DLD1 (cell line): ENCODE data around the gene ADCY3.

ENCODE experiments used
- in situ Hi-C: cut with HindIII; loops from 2 replicates; pipeline ENCODE4 v1.10.0; 2017; ENCODE audit warnings: low sequenced_read_pairs

The ADCY3 gene

GRCh38 chr2:24783641-24784040 lies 136.4 kb downstream of the ADCY3 start:
- in situ Hi-C loops = no loop called here

- in situ Hi-C loops = no loop called here
Measured at GRCh38 chr2:24779116-24779515, 140.9 kb downstream of the ADCY3 start.

GRCh38 chr2:24774373-24774772 lies 145.7 kb downstream of the ADCY3 start:
- in situ Hi-C loops = no loop called here

- in situ Hi-C loops = no loop called here
Measured at GRCh38 chr2:24771764-24772586, 148.1 kb downstream of the ADCY3 start.

- in situ Hi-C loops = no loop called here
Measured at GRCh38 chr2:24771061-24771460, 149.0 kb downstream of the ADCY3 start.
